Pancreas (tissue), 10 donors: ENCODE data around the gene LOXL1. TPM values are rescaled to one million over a fixed set of nuclear protein-coding genes. Genes with fewer than 3 reads are reported as not detected.

ENCODE experiments used
- ATAC-seq, 4 donors: fragments of 200-7000 bp; cut with Tn5 transposase; one replicate each; pipeline versions ENCODE4 v1.8.0 to v1.9.1; 2020; ENCODE audit warnings: mild to moderate bottlenecking in 4 of 4, moderate library complexity in 4 of 4
- DNase-seq, 6 donors: peaks; one replicate each; pipeline ENCODE4 v3.0.0-alpha.2; 2020
- FAIRE-seq: peaks from 2 replicates; lab custom pipeline; 2012; peaks lifted over from hg19 to GRCh38; lab: Jason Lieb, UNC
- H3K27ac ChIP-seq, 4 donors: fragments of 200-600 bp; sonication (generic); 1 replicate in 3 of 4; 2 replicates in 1 of 4; pipeline versions ENCODE4 v1.5.0 to v1.8.0; 2020
- H3K27me3 ChIP-seq, 4 donors: fragments of 200-600 bp; one replicate each; pipeline ENCODE4 v1.8.0; 2021
- H3K36me3 ChIP-seq, 3 donors: fragments of 200-600 bp; sonication (generic) in 1 of 3; one replicate each; pipeline versions ENCODE4 v1.5.0 to v1.8.0; 2020 to 2021
- H3K4me1 ChIP-seq, 3 donors: fragments of 200-600 bp; one replicate each; pipeline ENCODE4 v1.8.0; 2021
- H3K4me3 ChIP-seq, 4 donors: fragments of 200-600 bp; sonication (generic) in 2 of 4; one replicate each; pipeline versions ENCODE4 v1.5.0 to v1.8.0; 2020 to 2021
- H3K9me3 ChIP-seq, 4 donors: fragments of 200-600 bp; one replicate each; pipeline ENCODE4 v1.8.0; 2021
- CTCF ChIP-seq, 4 donors: fragments of 200-600 bp; sonication (generic) in 3 of 4; IDR thresholded peaks; one replicate each; pipeline versions ENCODE4 v1.5.0 to v1.8.0; 2021; ENCODE audit warnings: antibody characterized with exemption in 4 of 4
- WGBS, 2 donors: extraction: QIAGEN DNeasy Blood & Tissue Kit; methylation state at CpG; one replicate each; pipeline ENCODE4 v1.1.7; 2013; 5-methylcytosine and 5-hydroxymethylcytosine counted together
- intact Hi-C, 3 donors: fragments of 100-400 bp; cut with DNase I; formaldehyde crosslinking; loops; one replicate each; pipeline versions ENCODE4 v1.11.1 to v1.14.2; 2022
- polyA plus RNA-seq, 2 donors: library from polyadenylated mRNA; stranded (reverse); fragments of 200-250 nt; gene quantifications; one replicate each; pipeline ENCODE4 v1.2.3, GENCODE V29; 2013
- total RNA-seq, 6 donors: library from RNA; stranded (reverse); fragmentation: NEBNext Ultra II Directional in 4 of 6; extraction: Animal tissue kit (Norgen Biotek cat#: 25700) in 4 of 6; gene quantifications; one replicate each; pipeline versions ENCODE4 v1.2.1 to v1.2.4, GENCODE V29; 2021 to 2023
- donor health status: healthy with polysubstance abuse.
- donor health status: DM: no; HTN: no; CAD: no; lungs with moderate emphysema.
- donor health status: DM: no; HTN: no; CAD: no.
- donor health status: control.
- donor health status: control.
- donor health status: Bipolar disorder and iron deficiency.
- donor health status: DM: yes; HTN: yes; CAD: no.
- donor health status: DM: no; HTN: no; CAD: no.
- donor health status: DM: no; HTN: no; CAD: no.
- donor health status: DM: yes; HTN: yes; CAD: no.

Gene LOXL1
- total and polyA plus RNA-seq, 8 donors = 2.2 to 14.9 (median 5.5) TPM

GRCh38 chr15:73892446-73893226, 33.6 kb upstream of the LOXL1 start:
- DNase-seq (no peak), FAIRE-seq (no peak), ATAC-seq (no peak)
- Histone ChIP-seq H3K9me3 (no peaks in the 10 kb centered on the region), H3K27me3 (no peaks in the 10 kb centered on the region), H3K4me3 (no peak overlapping the region), H3K27ac (no peak overlapping the region), H3K36me3 (no peaks in the 10 kb centered on the region), H3K4me1 (no peaks in the 10 kb centered on the region)
- 85 to 86% methylated on average over 13 of the region's 13 CpGs for WGBS, 2 donors
- intact Hi-C loops = no loop called here
- TF ChIP-seq CTCF (IDR thresholded peaks at IDR 0.05) = no peak

GRCh38 chr15:73894133-73894814, 32.0 kb upstream of the LOXL1 start:
- TF ChIP-seq CTCF (IDR thresholded peaks at IDR 0.05) = no peak
- WGBS, 2 donors = 59 to 75% methylated on average over 12 of the region's 12 CpGs
- H3K9me3 ChIP-seq = no peaks in the 10 kb centered on the region
- no peaks in the 10 kb centered on the region for H3K4me1 ChIP-seq
- no peak for FAIRE-seq
- no peak for ATAC-seq
- H3K27me3 ChIP-seq = no peaks in the 10 kb centered on the region
- no peak for DNase-seq
- intact Hi-C loops = no loop called here
- H3K27ac ChIP-seq = no peak overlapping the region
- no peaks in the 10 kb centered on the region for H3K36me3 ChIP-seq
- no peak overlapping the region for H3K4me3 ChIP-seq

- peak; percentile 63 to 86 (median 80) for ATAC-seq
- Histone ChIP-seq H3K27ac (no peak overlapping the region), H3K4me3 (no peak overlapping the region), H3K4me1 (no peaks in the 10 kb centered on the region), H3K9me3 (no peaks in the 10 kb centered on the region), H3K36me3 (no peaks in the 10 kb centered on the region), H3K27me3 (no peaks in the 10 kb centered on the region)
- no peak for FAIRE-seq
- intact Hi-C loops = no loop called here
- WGBS, 2 donors = 73 to 77% methylated on average over 15 of the region's 15 CpGs
- peak; percentile 46 to 65 (median 52) for TF ChIP-seq CTCF (IDR thresholded peaks at IDR 0.05)
- DNase-seq = peak in 5 of 6 donors; percentile 13 to 64 (median 21)
These were observed 28.6 kb upstream of the LOXL1 start for GRCh38 chr15:73897441-73898261.

- H3K27me3 ChIP-seq = no peaks in the 10 kb centered on the region
These were observed 26.8 kb upstream of the LOXL1 start for GRCh38 chr15:73899197-73900094.

More at GRCh38 chr15:73899197-73900094, 26.8 kb upstream of the LOXL1 start:
- H3K36me3 ChIP-seq = no peaks in the 10 kb centered on the region
- TF ChIP-seq CTCF (IDR thresholded peaks at IDR 0.05) = no peak
- FAIRE-seq (no peak), DNase-seq (no peak), ATAC-seq (no peak)
- H3K4me1 ChIP-seq = no peaks in the 10 kb centered on the region
- H3K27ac ChIP-seq = no peak overlapping the region
- H3K4me3 ChIP-seq = no peak overlapping the region
- WGBS, 2 donors = 61 to 63% methylated on average over 15 of the region's 15 CpGs
- H3K9me3 ChIP-seq = no peaks in the 10 kb centered on the region
- intact Hi-C loops = no loop called here
